GM18511 (cell line): ENCODE data around the gene SREBF2.
"Not testable (repeated sequence)": the region's sequence is repeated elsewhere in the genome, so short reads cannot be mapped to it uniquely, and the experiment has no call there.

Experiments used
- ATAC-seq: cut with Tn5 transposase; IDR thresholded peaks from one replicate; pipeline ENCODE4 v1.9.1; 2021; ENCODE audit warnings: mild to moderate bottlenecking, moderate library complexity; ENCODE audit not compliant: unreplicated experiment

Gene SREBF2

DNA sequence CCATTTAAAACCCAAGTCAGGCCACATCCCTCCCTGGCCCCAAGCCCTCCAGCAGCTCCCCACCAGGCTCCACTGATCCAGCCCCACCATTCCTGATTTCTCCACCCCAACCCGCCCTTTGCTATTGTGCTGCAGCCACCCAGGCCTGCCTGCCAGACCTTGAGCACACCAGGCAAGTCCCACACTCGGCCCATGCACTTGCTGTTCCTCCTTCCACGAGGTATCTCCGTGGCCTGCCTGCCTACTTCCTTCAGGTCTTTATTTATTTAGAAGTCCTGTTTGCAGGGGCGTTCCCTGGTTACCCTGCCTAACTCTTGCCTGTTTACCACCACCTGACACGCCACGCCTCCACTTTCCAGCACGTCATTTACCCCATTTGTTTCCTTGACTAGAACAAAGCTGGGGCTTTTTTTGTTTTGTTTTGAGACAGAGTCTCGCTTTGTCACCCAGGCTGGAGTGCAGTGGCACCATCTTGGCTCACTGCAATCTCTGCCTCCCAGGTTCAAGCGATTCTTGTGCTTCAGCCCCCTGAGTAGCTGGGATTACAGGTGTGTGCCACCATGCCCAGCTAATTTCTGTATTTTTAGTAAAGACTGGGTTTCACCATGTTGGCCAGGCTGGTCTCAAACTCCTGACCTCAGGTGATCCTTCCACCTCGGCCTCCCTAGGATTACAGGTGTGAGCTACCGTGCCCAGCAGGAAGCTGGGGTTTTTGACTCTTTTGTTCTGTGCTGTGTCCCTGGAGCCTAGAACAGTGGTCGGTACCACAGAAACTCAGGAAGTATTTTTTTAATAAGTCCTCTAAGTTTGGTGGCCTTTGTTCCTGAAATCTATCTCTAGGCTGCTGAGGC, 107.3 kb downstream of the SREBF2 start:
- peak; percentile 52 for ATAC-seq

DNA sequence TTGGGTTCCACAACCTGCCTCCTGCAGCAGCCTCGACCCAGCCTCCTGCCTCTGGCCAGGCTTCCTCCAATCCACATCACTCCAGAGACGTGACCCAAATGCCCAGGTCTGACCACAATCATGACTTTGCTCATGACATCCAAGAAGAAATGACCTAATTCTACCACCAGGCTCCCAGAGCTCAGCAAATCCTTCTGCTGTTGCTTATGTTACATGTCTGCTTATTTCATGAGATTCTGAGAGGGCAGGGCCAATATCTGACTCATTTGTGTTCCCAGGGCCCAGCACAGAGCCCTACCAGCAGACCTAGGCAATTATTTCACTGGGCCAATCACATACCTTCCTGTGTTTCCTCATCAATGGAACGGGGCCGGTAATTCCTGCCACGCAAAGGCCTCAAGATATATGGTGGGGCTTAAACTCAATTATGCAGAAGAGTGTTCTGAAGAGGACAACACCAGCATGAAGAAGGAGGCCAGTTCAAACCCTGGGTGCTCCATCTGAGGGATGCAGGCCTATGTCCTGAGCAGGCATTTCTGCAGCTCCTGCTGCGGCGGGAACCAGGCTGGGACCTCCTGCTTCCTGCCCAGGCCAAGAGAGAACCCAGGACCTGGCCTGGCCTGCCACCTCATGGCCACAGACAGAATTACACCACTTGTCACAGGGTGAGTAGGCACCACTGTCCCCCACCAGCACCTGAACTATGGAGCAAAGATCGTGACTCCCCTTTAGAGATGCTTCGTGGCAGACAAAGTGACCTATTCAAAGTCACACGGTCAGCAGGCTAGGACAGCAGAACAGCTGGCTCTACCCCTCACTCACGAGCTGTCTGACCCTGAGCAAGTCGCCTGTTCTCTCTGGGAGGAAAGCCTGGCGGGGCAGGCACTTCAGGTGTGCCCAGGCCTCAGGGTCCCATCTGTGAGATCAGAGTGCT, 108.2 kb downstream of the SREBF2 start:
- no peak for ATAC-seq

DNA sequence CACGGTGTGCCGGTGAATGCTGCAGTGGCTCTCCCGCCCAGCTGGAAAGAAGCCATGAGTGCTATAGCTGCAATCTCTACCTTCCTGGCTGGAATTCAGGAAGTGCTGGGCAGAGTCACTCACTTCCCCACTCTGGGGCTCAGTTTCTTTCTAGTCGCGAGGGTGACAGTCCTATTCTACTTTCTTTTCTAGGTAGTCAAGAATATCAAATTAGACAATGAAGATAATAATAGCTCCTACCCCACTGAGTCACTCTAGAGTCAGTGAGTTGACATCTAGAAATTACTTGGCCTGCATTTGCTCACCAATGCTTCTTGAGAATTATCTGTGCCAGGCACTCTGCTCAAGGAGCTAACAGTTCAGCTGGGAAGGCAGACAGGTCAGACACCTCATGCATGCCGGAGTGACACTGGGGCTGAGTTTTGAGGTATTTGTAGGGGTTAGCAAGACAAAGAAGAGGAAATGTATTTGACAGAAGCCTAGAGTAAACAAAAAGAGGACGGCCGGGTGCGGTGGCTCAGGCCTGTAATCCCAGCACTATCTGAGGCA, 110.8 kb downstream of the SREBF2 start:
- no peak for ATAC-seq

DNA sequence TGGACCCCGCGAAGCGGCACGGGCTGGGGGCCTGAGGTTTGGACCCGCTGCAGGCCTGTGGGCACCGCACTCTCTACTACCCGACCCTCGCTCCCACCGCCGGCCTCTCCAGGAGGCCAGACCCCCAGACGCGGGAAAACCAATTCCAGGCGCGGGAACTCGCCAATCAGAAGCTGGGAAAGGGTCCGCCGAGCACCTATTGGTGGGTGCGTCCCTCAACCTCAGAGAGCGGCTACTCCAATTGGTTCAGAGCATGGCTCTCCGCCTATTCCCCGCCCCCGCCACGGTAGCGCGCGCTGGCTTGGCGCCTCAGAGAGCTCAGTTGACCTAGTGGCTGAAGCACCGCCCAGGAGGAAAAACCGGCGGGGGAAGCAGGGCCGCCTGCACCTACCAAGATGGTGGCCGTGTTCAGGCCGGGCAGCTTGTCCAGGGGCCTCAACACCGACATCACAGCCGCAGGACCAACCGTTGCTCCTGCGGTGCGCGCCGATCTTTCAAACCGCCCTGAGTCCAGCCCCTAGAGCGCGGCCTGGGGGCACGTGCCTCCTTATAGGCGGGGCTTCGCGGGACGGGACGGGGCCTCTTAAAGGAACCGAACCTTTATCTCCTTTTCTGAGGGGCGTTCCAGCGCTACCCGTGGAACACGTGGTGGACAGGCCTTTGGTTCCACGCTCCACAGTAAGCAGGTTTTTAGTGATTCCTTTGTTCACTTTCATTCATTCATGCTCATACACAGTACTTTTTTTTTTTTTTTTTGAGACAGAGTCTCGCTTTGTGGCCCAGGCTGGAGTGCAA, 113.9 kb downstream of the SREBF2 start, which contains the start of gene CENPM:
Gene CENPM, minus strand, starts transcription at position 524 of the 795 bp plus-strand sequence. Its CDS starts 76 bp downstream, at position 448.
- ATAC-seq, result peak; percentile 82

DNA sequence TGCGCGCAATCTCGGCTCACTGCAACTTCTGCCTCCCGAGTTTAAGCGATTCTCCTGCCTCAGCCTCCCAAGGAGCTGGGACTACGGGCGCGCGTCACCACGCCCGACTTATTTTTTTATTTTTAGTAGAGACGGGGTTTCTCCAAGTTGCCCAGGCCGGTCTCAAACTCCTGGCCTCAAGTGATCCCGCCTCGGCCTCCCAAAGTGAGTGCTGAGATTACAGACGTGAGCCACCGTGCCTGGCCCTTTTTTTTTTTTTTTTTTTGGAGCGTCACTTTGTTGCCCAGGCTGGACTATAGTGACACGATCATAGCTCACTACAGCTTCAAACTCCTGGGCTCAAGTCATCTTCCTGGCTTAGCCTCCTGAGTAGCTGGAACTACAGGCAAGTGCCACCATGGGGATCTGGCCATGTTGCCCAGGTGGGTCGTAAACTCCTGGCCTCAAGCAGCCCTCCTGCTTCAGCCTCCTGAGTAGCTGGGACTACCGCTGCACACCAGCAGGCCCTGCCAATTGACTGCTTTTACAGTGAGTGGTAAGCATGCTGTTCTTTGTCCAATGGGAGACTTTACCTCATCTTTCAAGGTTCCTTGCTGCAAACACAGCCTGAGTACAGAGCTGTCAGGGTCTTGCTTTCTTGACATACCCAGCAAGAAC, 114.6 kb downstream of the SREBF2 start:
- no peak for ATAC-seq

DNA sequence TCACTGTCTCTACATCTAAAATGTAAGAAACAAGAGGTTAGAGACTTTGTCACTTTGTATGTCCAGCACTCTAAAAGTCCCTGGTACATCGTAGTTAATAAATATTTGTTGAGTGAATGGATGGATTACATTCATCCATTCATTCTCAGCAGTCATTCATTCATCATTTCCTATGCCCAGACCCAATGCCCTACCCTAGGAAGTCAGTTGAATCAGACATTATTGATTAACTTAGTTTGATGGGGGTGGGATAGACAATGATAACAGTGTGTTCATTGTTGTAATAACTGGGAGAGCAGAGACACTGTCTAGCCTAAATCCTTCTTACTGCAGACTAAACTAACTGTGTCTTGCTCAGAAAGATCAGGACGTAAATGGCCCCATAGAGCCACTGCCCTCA, 115.2 kb downstream of the SREBF2 start:
- ATAC-seq, result no peak

DNA sequence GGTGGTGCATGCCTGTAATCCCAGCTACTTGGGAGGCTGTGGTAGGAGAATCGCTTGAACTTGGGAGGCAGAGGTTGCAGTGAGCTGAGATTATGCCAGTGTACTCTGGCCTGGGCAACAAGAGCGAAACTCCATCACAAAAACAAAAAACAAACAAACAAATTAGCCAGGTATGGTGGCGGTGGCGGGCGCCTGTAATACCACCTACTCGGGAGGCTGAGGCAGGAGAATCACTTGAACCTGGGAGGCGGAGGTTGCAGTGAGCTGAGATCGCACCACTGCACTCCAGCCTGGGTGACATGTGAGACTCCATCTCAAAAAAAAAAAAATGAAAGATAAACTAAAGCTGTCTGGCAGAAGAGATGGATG, 116.0 kb downstream of the SREBF2 start:
- not testable (repeated sequence) for ATAC-seq

DNA sequence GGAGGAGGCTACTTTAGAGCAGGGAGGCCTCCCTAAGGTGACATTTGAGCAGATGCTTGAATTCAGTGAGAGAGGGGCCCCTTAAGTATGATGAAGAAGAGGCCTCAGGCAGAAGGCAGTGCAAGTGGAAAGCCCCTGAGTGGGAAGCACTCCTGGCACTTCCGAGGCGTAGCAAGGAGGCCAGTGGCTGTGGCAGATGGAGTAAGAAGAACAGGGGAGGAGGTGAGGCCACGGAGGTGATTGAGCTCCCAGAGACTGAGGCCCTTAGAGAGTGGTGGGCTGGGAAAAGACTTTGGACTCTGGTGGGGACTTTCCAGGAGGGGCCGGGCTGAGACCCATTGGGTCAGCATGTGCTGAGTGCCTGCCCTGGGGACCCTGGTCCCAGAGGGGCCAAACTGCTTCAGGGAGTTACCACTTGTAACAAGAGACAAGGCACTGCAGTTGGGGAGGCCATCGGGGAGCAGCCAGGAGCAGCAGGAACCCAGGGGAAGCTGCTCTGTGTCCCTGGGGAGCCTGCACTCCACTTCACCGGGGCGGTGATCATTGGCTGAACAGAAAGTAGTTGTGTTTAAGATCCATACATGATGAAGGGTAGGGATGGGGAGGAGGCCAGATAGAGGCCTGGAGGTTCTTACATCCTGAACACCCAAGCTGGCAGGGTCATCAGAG, 116.5 kb downstream of the SREBF2 start:
- ATAC-seq, result no peak

DNA sequence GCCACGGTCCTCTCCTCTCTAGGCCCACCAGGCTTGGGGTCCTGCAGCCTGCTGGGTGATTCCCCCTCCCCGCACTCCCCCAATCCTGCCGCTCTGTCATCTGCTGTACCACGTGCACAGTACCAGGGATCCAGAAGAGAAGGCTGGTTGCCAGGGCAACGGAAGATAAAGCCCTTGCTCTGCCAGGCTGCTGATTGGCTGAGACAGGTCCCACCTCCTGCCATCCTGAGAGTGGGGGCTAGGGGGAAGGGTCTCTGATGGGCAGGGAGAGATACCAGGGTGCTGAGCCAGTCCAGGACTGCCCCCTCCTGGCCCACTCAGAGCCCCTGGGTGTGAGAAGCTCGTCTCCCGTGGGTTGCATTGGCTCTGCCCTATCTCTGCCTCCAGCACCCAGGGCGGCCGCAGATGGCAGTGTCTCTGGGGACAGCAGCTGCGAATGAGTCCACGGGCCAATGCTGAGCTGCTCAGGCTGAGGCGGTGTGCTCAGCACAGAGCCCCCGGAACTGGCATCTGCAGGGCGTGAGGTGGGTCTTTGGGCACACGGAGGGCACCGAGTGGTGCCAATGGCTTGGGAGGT, 119.1 kb downstream of the SREBF2 start, which contains the start of gene SMIM45:
Gene SMIM45, plus strand, starts transcription at position 253 of the 577 bp plus-strand sequence.
- ATAC-seq, result no peak

DNA sequence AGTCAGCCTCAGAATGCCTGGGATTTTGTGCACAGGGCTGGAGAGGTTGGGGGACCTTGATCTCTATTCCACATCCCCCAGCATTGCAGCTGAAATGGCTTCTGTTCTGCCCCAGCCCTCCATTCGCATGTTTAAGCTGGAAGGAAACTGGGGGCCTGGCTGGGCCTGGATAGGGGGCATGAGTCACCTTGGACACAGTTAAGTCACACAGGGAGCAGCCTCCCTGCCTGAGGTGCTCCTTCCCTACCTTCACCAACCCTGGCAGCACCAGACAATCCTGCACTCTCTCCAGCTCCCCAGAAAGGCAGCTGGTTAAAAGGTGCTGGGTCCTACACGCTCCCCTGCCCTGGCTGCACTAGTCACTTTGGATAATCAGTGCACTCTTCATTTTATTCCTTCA, 119.8 kb downstream of the SREBF2 start:
- ATAC-seq, result no peak
